AG08395 (cell line): ENCODE data around the gene CYSRT1.
A peak's percentile ranks its signal among the peaks of the same experiment; 100 is the strongest.

Experiments
- DNase-seq: peaks from one replicate; pipeline ENCODE4 v3.0.0; 2012; ENCODE audit warnings: mixed read lengths, low spot score

Gene CYSRT1

GRCh38 chr9:137190315-137190856 lies 34.6 kb upstream of the CYSRT1 start:
- no peak for DNase-seq

GRCh38 chr9:137191245-137191644 lies 33.7 kb upstream of the CYSRT1 start:
- DNase-seq: no peak

- DNase-seq: no peak
Observed at GRCh38 chr9:137191691-137192447, 33.1 kb upstream of the CYSRT1 start.

GRCh38 chr9:137192448-137192780 lies 32.6 kb upstream of the CYSRT1 start:
- no peak for DNase-seq

- no peak for DNase-seq
Observed at GRCh38 chr9:137192859-137193258, 32.1 kb upstream of the CYSRT1 start.

GRCh38 chr9:137193771-137194170 lies 31.2 kb upstream of the CYSRT1 start:
- no peak for DNase-seq

GRCh38 chr9:137194388-137194787 lies 30.6 kb upstream of the CYSRT1 start:
- no peak for DNase-seq

- no peak for DNase-seq
Observed at GRCh38 chr9:137194909-137195308, 30.1 kb upstream of the CYSRT1 start.

- no peak for DNase-seq
Observed at GRCh38 chr9:137195525-137196220, 29.3 kb upstream of the CYSRT1 start.

GRCh38 chr9:137198051-137198901 lies 26.7 kb upstream of the CYSRT1 start:
- DNase-seq: no peak

- DNase-seq: no peak
Observed at GRCh38 chr9:137198902-137199283, 26.1 kb upstream of the CYSRT1 start.

- DNase-seq: no peak
Observed at GRCh38 chr9:137199411-137200121, 25.4 kb upstream of the CYSRT1 start.

- peak; percentile 100 for DNase-seq
Observed at GRCh38 chr9:137200311-137201204, 24.4 kb upstream of the CYSRT1 start, which contains the start of gene TPRN. TPRN (minus strand) TSS chr9:137200741; CDS start chr9:137200711, 30 bp downstream.

GRCh38 chr9:137201205-137201868 lies 23.6 kb upstream of the CYSRT1 start:
- DNase-seq: no peak

- no peak for DNase-seq
Observed at GRCh38 chr9:137202966-137203365, 22.0 kb upstream of the CYSRT1 start.

- no peak for DNase-seq
Observed at GRCh38 chr9:137204731-137205125, 20.2 kb upstream of the CYSRT1 start.

- peak; percentile 94 for DNase-seq
Observed at GRCh38 chr9:137205126-137206069, 19.6 kb upstream of the CYSRT1 start, which contains the start of the genes NDOR1 and TMEM203. NDOR1 (plus strand) TSS chr9:137205700; CDS start chr9:137205778, 78 bp downstream. TMEM203 (minus strand) TSS chr9:137205648; CDS start chr9:137205414, 234 bp downstream.

- no peak for DNase-seq
Observed at GRCh38 chr9:137206602-137207001, 18.4 kb upstream of the CYSRT1 start.

GRCh38 chr9:137211532-137211931 lies 13.4 kb upstream of the CYSRT1 start:
- no peak for DNase-seq
